Amniotic epithelial cell (primary cell): ENCODE data around the gene IRF9.

Experiments
- DNase-seq: peaks from one replicate; pipeline ENCODE4 v3.0.0-alpha.2; 2010; ENCODE audit warnings: low read depth

IRF9 gene

DNA sequence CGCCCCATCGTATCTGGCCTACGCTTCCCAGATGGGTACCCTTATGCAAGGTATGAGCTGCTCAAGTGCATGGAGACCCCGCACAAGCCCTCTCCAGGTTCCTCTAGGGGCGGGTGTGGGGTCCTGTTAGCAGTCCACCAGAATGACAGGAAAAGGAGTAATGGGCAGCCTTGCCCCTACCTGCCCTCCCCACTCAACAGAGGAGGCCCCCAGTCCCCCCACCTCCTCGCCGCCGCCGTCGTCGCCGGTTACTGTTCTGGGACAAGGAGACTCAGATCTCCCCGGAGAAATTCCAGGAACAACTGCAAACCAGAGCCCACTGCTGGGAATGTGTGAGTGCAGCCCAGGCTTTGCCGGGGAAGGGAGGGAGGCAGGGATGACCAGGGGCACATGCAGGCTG is 16.8 kb downstream of the IRF9 start:
- DNase-seq, result no peak

GRCh38 chr14:24178399-24179178 is 17.5 kb downstream of the IRF9 start:
- no peak for DNase-seq

DNA sequence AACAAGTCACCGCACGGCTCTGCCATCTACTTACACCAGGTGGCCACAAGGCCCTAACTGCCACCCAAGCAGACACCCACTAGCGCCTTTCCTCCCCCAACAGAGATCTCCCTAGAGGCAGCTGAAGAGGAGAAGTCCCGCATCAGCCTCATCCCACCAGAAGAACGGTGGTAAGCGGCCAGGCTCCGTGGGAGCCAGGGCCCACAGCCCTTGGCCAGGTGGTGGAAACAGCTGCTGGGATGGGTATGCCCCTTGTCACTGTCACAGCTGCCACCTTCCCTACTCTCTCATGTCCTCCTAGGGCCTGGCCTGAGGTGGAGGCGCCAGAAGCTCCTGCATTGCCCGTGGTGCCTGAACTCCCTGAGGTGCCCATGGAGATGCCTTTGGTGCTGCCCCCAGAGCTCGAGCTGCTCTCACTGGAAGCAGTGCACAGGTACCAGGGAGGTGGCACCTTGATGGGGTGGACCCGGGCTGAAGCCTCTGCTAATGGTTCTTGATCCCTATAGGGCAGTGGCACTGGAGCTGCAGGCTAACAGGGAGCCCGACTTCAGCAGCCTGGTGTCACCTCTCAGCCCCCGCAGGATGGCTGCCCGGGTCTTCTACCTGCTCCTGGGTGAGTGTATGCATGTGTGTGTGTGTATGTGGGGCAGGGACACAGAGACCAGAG is 18.4 kb downstream of the IRF9 start:
- DNase-seq, result no peak

GRCh38 chr14:24179961-24180796 is 19.1 kb downstream of the IRF9 start:
- DNase-seq, result peak; percentile 82

DNA sequence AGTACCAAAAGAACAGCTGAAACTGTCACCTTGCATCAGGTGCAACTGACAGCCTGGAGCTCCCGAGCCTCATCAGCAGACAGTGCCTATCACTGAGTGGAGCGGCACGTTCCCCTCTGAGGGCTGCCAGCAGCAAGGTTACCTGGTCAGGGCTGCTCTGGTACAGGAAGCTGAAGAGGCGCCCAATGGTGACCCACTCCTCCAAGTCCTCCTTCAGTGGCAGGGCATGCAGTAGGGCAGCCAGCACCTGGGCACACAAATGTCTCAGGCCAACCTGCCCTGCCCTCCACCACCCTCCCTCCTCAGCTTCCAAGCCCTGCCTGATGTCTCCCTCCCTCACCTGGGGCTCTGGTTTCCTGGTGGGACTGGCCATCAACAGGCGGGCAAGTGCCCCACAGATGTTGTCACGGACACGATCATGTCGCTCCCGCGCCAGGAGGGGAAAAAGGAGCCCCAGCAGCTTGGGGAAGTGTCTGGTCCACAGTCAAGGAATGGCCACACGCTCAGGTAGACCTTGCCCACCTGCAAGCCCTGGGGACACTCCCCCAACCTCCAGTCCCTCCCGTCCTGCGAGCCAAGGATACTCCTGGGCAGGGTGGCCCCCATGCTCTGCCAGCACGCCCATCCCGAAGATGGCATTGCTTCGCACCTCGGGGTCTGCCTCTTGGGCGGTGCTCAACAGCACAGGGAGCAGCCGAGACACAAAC is 20.5 kb downstream of the IRF9 start:
- DNase-seq, result no peak

DNA sequence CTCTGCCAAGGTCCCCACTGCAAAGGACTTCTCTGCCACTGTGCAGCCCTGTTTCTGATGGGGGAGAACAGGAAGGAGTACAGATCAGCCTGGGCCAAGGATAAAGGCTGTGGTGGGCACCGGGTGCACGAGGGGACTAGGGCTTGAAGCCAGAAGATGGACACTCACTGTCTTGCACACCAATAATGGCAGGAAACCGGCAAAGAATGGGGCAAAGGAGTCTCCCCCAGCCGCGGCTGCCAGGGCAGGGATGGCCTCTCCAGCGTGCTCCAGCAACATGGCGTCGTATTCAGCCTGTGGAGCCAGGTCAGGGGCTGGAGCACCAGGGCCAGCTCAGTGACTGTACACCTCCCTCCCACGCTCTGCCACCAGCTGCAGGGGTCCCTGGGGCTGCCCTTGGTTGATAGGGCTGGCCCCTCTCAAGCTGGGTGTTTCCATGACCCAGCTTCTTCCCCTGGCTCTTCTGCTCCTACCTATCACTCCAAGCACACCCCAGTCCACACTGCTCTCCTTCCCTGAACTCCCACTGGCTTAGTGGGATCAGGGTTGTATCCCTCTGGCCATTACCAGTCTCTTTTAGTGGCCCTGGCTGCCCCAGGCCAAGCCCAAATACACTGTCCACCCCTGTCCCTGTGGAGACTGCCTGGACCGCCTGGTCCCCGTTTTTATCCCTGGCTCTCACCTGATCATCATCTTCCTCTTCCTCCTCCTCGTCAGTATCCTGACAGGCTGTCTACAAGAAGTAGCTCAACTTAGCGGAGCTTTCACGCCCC is 21.2 kb downstream of the IRF9 start:
- DNase-seq, result no peak

DNA sequence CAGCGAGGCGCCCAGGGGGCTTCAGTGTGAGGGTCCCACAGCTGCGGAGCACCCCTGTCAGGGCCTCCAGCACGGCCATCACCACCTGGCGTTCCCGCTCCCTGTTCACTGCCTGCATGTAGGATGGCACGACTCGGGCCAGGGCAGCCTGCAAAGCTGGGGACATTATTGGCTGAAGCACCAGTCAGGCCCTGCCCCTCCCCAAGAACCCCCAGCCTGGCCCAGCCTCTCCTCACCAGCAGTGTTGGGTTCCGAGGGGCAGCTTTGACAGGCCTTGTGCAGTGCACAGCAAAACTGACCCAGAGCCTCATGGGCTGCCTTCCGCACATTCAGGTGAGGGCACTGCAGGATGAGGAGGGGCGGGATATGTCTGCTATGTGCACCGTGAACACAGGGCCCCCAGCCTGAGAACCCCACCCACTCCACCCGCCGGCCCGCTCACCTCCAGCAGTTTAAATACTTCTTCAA is 22.0 kb downstream of the IRF9 start:
- no peak for DNase-seq

- DNase-seq, result no peak
Measured at GRCh38 chr14:24184104-24184970, 23.3 kb downstream of the IRF9 start.

GRCh38 chr14:24185026-24185425 is 24.0 kb downstream of the IRF9 start:
- no peak for DNase-seq

- no peak for DNase-seq
Measured at GRCh38 chr14:24185741-24186140, 24.7 kb downstream of the IRF9 start.

DNA sequence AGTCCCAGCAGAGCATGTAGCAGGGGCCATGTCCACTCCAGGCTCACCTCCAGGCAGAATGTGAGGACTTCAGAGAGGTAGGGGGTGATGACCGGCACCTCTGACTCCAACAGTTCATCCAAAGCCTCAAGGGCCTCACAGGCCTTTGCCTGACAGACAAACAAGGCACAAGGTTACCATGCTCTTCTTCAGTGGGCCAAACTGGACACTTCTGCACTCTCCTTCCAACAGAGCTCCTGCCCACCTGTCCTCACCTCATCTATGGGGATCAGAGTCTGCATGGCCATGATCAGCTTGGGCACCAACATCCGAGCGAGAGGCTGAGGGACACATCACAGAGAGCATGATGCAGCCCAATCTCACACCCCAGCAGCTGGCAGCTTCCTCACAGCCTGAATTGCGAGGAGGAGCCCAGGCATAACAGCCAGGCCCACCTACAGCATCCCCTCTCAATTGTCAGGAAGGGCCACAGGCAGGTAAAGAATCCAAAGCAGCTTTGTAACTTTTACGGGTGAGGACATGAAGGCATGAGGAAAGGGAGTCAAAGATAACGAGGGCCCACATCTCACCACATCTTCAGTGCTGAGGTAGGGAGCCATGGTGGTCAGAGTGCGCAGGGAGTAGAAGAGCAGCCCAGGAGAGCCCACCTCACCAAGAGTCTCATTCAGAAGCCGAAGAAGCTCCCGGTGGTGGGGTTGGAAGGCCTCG is 25.9 kb downstream of the IRF9 start:
- no peak for DNase-seq

DNA sequence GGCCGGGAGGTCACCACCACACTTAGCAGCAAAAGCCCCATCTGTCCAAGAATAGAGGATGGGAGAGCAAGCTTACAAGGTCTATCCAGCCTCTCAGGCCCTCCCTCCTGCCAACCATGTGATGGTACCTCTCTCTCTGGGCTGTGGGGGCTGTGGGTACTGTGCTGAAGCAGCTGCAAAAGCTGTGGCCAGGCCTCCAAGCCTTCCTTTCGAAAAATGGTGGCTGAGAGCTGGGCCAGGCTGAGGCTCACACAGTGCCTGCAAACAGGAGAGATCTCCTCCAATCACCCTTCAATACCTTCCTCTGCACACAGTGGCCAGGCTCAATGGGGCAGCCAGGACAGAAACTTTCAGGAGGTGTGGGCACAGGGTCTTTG is 26.5 kb downstream of the IRF9 start:
- no peak for DNase-seq

GRCh38 chr14:24188251-24189058 is 27.4 kb downstream of the IRF9 start, which contains the start of gene IPO4:
Gene IPO4, minus strand, starts transcription at chr14:24188816. Its CDS starts 29 bp downstream, at chr14:24188787.
- peak; percentile 98 for DNase-seq

GRCh38 chr14:24189059-24189375 is 28.0 kb downstream of the IRF9 start:
- DNase-seq, result no peak

DNA sequence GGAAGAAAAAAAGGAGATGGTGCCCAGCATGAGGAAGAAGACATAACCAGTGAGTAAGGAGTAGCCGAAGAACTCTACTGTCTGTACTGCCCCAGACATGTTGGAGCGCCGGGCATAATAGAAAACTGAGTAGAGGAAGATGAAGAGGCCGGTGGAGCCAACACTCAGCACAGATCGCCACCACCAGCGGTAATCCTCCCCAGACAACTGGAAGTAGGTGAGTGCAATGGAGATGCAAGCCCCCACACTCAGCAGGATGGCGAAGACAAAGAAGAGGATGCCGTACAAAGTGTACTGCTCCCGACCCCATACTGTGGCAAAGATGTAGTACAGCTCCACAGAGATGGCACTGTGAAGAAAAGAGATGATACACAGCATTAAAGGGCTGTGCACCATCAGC is 28.4 kb downstream of the IRF9 start:
- no peak for DNase-seq

DNA sequence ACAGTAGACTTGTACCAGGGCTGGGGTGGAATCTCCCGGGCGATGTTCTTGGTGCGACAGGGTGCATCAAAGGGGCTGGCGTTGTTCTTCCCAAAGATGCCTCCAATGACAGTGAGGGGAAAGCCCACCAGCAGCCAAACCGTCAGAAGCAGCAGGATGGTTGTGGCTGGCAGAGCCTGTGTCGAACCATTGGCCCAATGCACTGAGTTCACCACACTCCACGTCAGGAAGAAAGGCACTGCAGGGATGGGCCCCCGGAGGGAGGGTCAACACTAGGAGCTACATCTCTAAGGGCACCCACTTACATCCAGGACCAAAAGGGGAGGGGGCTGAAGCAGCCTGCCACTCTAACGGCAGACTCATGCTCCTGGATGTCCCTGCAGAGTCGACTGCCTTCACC is 29.4 kb downstream of the IRF9 start:
- no peak for DNase-seq

DNA sequence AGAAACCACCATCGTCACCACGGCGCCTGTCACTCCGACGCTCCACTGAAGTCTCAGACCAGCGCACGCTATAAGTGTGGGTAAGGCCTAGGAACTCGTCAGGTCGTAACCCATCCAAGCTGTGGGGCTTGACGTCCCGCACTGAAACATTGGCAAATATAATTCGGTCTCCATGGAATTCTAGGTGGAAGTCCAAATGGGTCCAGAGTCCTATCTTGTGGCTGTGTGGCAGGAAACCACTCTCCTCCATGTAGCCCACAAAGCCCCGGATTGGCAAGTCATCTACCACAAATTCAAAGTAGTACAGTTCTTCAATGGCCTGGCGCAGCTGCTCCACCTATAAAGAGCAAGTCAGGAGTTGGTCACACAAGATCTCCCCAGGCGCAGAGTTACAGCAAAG is 31.9 kb downstream of the IRF9 start:
- no peak for DNase-seq

DNA sequence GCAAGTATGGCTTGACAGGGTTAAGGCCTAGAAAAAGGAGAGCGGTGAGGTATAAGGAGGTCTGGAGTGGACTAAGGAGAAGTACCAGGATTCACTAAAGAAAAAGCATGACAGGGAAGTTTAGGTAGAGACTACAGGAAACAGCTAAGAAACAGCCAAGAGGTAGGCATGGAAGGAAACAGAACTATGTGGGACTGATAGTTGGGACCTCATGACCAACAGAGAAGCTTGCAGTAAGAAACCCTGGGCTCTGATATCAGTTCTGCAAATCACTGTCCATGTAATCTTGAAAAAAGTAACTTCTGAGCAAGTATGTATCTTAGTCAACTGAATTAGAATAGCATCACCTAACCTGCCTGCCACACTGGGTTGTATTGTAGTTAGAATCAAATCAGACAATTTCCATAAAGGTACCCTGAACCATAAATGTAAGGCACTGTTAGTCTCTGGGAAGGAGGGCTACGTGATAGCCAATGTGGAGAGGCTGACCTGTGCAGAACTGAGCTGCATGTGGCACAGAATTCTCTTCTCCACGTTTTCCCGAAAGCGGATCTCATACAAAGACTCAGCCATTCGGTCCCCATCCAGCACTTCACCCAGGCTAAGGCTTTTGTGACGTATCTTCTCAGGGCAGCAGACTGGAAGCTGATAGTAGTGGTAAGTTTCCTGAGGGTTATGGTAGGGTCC is 33.3 kb downstream of the IRF9 start:
- no peak for DNase-seq

GRCh38 chr14:24194873-24195185 is 33.8 kb downstream of the IRF9 start:
- DNase-seq, result no peak
